HG02678 (cell line): Measurements from ENCODE around the gene RSPH10B.
"Not testable (repeated sequence)": the region's sequence is repeated elsewhere in the genome, so short reads cannot be mapped to it uniquely, and the experiment has no call there.

Experiments
- ATAC-seq: cut with Tn5 transposase; IDR thresholded peaks from one replicate; pipeline ENCODE4 v1.9.1; 2021; ENCODE audit warnings: mild to moderate bottlenecking, moderate library complexity; ENCODE audit not compliant: unreplicated experiment

The RSPH10B gene

DNA sequence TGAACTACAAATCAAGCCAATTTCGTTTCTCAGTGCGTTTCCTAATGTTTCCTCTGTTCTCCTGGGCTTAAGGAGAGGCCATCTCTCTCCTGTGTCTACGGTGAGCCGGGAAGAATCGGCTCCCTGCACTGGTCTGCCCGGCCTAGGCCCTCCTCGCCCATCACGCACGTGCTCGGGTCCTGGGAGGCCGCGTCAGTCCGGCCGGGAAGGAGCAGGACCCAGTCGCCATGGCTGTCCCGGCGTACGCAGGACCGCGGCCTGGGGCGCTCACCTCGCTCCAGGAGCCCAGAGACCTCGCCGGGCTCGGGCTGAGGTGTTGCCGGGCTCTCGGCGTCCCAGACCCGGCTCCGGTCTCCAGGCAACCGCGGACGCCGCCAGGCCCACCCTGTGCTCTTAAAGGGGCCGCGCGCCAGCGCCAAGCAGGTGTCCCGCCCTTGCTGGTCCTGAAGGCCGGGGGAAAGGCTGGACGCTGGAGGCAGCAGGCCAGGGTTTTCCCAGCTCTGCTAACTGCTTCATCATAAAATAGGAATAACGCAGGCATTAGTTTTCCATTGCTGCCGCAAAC is at the start of gene RSPH10B:
Gene RSPH10B (minus strand): TSS at position 343 of the 565 bp plus-strand sequence. CDS start 3,573 bp downstream, outside the sequence.
- not testable (repeated sequence) for ATAC-seq

DNA sequence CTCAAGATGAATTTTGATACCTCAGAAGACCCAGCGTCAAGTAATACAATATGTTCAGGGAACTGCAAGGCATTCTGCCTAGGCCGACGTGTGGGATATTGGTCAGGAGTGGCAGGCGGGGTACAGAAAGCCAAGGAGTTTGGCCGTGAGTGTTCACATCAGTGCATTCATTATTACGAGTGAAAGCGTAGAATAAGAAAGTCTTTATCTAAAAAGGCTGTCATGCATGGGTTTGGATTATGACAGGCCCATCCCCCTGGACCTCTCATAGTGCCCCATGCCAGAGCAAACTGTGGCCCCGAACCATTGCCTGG is 46.1 kb upstream of the RSPH10B start:
- no peak for ATAC-seq

DNA sequence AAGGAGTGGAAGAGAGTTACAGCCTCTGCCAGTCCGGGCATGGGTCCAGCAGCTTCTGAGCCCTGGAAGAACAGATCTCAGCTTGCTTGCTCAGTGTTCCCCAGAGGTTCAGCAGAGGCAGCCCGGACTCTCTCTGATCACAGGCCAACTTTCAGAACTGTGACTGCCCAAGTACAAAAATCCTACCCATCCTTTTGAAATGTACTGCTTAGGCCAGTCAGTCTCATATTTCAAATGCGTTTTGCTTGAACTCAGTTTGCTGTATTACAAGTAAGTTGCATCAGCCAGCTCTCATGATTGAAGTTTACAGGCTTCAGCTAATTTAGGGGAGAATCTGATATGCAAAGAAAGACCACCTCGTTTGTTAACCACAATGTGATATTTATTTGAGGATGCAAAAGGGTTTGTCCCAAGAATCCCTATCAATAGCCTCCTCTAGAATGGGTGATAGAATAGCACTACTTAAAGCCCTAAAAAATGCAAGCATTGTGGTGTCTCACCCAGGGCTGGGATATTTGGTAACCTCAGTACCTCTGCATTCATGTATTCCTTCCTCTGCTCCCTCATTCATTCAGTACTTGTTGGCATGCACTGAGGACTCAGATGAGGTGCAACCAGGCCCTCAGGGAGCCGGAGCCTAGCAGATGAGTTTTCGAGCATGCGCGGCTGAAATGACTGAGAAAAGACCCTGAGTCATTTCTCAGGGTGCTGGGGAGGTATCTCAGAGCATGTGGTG is 45.6 kb upstream of the RSPH10B start:
- ATAC-seq: no peak

DNA sequence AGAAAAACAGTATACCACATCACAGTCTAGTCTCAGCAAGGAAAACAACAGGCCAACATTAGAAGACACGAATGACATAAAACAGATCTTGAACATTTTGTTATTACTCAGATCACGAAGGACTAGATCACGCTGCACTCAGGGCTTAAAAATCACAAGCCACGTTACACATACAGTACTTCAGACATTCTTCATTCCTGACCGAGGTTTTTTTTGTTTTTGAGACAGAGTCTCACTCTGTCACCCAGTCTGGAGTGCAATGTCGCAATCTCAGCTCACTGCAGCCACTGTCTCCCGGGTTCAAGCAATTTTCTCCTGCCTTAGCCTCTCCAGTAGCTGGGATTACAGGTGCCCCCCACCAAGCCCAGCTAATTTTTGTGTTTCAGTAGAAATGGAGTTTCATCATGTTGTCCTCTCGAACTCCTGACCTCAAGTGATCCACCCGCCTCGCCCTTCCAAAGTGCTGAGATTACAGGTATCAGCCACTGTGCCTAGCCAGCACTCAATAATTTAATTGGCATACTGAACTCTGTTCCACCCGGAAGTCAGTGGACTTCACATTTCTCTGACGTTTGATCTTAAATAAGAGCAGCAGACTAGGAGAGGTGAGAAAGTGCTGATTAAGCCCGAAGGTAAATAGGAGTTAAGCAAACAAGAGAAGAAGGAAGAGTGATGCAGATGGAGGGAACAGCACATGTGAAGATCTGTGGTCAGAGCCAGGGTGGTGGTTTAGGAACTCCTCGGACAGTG is 42.0 kb upstream of the RSPH10B start:
- ATAC-seq: no peak

DNA sequence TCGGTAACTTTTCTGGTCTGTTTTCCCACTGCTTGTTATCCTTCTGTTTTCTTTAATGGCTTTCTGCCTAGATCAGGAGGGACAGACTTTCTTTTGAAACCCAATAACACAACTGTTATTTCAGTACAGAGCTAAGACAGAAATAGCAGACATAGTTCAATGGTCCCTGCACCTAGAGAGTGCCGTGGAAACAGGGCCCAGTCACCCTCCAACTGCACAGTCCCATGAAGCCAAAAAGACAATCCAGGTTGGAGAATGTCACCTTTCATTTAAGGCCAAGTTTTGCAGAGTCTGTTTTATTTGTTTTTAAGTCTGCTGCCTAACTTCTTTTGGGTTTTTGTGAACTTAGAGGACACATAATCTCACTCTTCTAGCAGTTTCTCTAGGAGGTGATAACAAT is 41.1 kb upstream of the RSPH10B start:
- ATAC-seq: no peak

DNA sequence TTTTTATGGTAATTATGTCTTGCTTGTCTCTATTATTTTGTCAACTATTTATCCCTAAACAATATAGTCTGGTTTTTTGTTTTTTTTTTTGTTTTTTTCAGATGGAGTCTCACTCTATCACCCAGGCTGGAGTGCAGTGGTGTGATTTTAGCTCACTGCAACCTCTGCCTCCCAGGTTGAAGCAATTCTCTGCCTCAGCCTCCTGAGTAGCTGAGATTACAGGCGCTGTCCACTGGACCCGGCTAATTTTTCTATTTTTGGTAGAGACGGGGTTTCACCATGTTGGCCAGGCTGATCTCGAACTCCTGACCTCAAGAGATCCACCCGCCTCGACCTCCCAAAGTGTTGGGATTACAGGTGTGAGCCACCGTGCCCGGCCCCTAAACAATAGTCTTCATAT is 39.9 kb upstream of the RSPH10B start:
- not testable (repeated sequence) for ATAC-seq

DNA sequence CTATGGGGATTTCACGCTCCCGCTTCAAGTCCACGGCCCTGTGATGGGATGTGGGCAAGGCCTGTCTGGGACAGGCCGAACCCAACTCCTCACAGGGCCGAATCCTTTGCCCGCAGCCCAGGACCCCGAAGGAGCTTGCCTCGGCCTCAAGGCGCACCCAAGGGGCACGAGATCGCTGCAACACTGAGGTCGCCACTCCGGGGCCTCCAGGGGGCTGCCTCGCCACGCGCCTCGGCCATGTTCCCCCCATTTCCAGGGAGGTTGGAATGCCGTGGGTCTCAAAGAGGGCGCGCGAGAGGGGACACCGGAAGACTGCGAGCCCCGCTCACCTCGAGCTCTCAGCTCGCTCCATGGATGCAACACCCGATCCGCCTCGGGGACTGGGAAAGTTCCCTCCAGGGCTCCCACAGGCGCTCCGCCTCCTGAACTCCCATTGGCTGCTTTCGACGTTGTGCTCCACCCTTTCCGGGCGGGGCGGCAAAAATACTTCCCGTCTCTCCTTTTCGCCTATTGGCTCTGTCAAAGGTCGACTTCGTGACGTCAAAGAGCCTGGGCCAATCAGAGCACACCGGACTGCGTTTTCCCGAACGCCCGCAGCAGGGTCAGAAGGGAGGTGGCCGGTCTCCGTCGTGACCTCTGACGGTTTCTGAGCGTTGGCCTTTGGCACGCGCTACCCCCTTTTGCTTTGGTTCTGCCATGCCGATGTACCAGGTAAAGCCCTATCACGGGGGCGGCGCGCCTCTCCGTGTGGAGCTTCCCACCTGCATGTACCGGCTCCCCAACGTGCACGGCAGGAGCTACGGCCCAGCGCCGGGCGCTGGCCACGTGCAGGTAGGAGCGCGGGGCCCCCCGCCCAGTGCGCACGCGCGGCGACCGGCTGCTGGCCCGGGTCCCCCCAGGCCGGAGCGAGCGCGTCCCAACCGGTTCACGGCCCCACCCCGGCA is 38.5 kb upstream of the RSPH10B start, which contains the start of the genes AIMP2 and PMS2:
Gene AIMP2 (plus strand): TSS at position 605 of the 944 bp plus-strand sequence. CDS start 92 bp downstream, at position 697.
Gene PMS2 (minus strand): TSS at position 382 of the 944 bp plus-strand sequence. CDS start 30 bp downstream, at position 352.
- peak; percentile 96 for ATAC-seq

DNA sequence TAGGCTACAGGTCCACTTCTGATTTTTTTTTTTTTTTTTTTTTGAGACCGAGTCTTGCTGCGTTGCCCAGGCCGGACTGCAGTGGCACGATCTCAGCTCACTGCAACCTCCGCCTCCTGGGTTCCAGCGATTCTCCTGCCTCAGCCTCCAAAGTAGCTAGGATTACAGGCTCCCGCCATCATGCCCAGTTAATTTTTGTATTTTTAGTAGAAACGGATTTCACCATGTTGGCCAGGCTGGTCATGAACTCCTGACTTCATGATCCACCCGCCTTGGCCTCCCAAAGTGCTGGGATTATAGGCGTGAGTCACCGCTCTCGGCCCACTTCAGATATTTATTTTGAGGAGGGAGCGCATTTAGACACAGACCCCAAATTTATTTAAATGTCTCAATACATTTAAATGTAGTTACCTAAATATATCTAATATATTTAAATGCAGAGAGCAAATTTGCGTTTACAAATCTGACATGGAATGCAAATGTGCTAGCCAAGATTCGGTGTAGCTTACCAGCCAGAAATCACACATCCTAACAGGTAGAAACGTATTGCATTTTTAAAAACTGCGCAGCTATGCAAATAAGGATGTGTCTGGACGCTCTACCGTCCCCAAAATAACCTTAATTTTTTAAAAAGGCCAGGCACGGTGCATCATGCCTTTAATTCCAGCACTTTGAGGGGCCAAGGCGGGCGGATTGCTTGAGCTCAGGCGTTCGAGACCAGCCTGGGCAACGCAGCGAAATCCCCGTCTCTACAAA is 37.5 kb upstream of the RSPH10B start:
- ATAC-seq: not testable (repeated sequence)

DNA sequence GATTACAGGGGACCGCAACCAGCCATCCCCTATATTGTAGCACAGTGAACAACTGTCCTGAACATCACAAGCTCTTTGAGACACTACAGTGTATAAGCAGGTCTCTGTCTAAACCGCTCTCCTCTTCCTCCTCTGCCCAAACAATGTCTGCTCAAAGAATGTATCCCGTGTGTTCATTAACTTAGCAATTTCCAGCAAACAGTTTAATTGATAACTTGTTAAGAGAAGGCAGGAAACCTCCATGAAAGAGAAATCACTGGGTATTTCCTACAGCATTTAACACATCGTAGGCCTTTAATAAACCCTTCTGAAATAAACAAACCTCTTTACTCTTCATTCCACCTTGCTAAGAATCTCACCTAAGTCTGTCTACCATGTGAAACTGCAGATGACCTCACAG is 36.9 kb upstream of the RSPH10B start:
- ATAC-seq: no peak

DNA sequence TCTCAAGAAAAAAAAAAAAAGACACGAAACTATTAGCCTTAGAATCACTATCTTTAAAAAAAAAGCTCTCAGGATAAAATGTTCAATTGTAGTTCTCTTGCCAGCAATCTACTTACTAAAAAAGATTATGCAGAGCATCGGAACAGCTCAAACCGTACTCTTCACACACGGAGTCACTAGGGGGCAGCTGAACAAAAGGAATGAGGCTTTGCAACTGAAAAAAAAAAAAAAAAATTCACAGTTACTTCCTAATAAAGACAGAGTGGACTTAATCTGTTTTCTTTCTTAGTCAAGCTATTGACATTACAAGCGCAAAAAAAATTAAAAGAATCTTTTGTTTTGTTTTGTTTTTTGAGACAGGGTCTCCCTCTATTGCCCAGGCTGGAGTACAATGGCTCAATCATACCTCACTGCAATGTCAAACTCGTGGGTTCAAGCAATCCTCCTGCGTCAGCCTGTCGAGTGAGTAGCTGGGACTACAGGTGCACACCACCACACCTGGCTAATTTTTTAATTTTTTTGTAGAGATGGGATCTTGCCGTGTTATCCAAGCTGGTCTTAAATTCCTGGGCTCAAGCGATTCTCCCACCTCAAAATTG is 26.8 kb upstream of the RSPH10B start:
- no peak for ATAC-seq

DNA sequence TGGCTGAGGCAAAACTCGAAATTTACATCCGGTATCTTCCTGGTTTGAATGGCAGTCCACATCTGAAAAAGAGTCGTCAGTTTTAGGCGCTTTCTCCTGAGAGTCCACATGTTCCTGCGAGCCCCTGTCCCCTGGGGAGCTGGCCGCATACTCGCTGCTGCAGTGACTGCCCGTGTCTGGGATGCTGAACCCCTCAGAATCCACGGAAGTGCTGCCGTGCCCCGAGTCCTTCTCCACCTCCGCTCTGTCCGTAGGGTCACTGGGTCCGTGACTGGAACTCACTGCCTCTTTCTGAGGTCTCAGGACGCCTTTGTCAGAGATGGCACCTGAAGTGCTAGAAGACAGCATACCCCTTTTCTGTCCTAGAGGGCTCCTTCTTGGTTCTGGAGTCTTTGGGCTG is 16.6 kb upstream of the RSPH10B start:
- ATAC-seq: not testable (repeated sequence)

DNA sequence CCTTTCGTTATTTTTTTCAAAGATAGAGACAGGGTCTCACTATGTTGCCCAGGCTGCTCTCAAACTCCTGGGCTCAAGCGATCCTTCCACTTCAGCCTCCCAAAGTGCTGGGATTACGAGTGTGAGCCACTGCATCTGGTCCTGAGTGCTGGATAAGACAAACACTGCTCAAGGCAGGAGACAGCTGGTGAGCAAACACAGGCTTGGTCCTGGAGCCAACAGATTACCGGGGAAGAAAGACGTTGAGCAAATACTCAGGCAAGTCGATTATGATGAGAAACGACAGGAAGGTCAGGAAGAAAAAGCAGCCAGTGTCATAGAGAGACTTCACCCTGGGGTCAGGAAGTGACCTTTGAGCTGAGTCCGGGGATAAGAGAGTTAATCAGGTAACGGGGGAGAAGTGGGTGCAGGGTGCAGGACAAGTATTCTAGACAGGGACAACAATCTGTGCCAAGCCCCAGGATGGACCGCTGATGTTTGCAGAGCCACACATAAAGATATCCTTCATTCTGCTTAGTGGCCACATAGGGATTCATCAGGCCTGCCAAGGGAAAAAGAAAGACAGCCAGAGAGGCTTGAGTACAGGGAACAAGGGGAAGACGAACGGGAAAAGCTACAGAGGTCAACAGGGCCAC is 9.3 kb upstream of the RSPH10B start:
- not testable (repeated sequence) for ATAC-seq

DNA sequence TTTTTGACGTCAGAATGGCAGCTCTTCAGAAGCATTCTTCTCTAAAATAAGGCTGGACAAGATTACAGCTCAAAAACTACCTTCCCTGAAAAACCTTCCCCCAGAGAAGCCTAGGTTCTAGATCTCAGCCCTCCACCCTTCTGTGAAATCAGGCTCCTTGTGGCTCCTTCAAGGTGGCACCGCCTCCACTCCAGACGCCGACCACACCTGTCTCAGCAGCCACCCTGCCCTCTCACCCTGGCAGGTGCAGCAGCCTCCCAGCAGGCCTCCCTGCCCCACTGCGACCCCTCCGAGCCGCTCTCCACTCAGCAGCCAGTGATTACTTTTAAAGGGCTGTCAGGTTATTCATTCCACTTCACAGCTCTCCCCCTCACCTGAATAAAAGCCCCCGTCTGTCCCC is 3.1 kb upstream of the RSPH10B start:
- not testable (repeated sequence) for ATAC-seq

DNA sequence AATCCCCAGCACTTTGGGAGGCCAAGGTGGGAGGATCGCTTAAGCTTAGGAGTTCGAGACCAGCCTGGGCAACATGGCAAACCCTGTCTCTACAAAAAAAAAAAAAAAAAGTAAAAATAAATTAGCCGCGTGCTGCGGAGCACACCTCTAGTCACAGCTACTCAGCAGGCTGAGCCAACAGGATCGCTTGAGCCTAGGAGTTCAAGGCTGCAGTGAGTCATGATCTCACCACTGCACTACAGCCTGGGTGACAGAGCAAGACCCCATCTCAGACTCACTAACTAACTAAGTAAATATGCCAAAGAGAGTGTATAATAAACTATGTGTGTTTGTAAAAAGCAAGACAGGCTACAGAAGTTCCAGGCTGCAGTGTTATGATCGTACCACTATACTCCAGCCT is 6.7 kb downstream of the RSPH10B start:
- ATAC-seq: not testable (repeated sequence)

DNA sequence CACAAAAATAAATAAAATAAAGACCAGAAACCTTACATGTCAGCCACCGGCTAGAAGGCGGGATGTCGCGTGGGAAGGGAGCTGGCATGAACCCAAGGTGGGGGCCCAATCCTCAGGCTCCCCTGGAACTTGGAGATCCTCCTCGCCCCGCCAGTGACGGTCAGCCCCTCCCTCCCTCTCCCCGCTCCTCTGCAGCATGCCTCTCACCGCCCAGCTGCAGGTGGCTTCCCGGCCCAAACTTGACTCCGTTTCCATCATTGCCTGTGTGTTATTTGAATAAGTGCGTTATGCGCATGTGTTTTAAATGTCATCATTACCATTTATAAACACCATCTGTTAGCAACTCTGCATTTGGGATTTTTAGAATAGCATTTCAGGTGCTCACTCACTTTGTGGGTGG is 7.3 kb downstream of the RSPH10B start:
- ATAC-seq: not testable (repeated sequence)

DNA sequence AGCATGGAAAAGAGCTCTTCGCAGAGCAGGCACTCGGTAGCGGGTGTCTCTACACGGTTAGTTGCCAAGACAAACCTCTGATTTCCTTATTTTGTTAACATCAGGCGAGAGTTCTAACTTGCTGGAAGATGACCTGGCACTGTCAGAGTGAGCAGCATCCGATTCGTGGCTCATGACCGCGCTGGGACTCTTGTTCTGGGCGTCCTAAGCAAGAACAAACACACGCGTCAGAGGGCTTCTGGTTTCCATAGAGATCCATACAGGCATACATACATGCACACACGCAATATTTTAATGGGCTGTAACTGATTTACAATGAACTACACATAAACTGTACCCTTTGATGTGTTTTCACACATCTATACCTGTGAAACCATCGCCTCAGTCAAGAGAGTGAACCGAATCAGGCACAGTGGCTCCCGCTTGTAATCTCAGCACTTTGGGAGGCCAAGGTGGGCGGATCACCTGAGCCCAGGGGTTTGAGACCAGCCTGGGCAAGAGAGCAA is 35.5 kb downstream of the RSPH10B start:
- ATAC-seq: not testable (repeated sequence)

DNA sequence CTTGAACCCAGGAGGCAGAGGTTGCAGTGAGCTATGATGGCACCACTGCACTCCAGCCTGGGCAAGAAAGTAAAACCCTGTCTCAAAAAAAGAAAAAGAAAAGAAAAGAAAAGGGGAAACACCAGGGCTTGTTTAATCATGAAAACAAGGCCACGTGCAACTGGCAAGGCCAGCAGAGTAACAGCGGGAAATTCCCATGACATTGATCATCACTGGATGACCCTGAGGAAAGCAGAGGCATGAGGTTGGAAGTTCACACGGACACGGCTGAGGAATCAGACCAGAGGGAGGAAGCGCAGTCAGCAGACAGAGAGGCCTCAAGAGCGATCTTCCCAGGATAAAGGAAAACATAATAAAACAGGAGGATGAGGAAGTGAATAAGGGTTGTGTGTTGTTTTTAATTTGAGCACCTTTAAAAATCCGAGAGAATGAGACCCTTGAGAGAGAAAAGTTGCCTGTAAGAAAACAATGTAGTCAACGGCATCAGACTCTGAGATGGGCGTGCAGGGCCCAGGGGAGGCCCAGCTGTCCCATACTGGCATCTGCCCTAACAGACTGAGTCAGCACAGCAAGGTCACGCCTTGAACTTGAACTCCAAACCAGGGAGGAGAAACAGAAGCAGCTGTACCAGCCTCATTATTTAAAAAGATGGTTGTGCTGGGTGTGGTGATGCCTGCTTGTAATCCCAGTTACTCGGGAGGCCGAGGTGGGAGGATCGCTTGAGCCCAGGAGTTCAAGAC is 38.4 kb downstream of the RSPH10B start:
- ATAC-seq: not testable (repeated sequence)

DNA sequence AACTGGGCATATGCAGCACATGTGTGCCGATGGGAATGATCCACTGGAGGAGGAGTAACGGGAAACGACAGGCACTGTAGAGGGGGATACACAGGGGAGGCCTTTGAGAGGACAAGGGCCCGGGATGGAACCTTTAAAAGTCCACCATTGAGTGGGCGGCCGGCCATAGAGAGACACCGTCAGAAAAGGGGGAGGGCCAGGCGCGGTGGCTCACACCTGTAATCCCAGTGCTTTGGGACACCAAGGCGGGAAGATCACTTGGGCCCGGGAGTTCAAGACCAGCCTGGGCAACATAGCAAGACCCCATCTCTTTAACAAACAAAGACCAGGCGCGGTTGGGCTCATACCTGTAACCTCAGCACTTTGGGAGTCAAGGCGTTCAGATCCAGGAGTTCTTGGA is 39.2 kb downstream of the RSPH10B start:
- ATAC-seq: not testable (repeated sequence)
